Transverse colon (tissue), 3 donors: ENCODE measurements around the gene F13A1.

Experiments
- EP300 ChIP-seq: sonication (generic); formaldehyde crosslinking; IDR thresholded peaks from one replicate; pipeline ENCODE4 v1.6.1; 2017; ENCODE audit warnings: antibody characterized with exemption, low read depth
- POLR2A ChIP-seq: fragments of 450-650 bp; IDR thresholded peaks from one replicate; pipeline ENCODE4 v1.6.1; 2016; ENCODE audit warnings: antibody characterized with exemption, mild to moderate bottlenecking, moderate library complexity
- TF ChIP-seq, protein P1 (sequence below), 5 experiments: fragments of 200-600 bp in 3 of 5; fragments of 450-650 bp in 2 of 5; sonication (generic) in 3 of 5; IDR thresholded peaks; 1 replicate in 2 of 5; 2 replicates in 3 of 5; pipeline ENCODE4 v1.5.1; 2016 to 2017; ENCODE audit warnings: antibody characterized with exemption in 5 of 5, inconsistent platforms in 3 of 5, mild to moderate bottlenecking in 2 of 5, moderate library complexity in 1 of 5

GRCh38 chr6:6365242-6365641, 44.8 kb upstream of the F13A1 start:
- TF ChIP-seq, protein P1, sequence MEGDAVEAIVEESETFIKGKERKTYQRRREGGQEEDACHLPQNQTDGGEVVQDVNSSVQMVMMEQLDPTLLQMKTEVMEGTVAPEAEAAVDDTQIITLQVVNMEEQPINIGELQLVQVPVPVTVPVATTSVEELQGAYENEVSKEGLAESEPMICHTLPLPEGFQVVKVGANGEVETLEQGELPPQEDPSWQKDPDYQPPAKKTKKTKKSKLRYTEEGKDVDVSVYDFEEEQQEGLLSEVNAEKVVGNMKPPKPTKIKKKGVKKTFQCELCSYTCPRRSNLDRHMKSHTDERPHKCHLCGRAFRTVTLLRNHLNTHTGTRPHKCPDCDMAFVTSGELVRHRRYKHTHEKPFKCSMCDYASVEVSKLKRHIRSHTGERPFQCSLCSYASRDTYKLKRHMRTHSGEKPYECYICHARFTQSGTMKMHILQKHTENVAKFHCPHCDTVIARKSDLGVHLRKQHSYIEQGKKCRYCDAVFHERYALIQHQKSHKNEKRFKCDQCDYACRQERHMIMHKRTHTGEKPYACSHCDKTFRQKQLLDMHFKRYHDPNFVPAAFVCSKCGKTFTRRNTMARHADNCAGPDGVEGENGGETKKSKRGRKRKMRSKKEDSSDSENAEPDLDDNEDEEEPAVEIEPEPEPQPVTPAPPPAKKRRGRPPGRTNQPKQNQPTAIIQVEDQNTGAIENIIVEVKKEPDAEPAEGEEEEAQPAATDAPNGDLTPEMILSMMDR (IDR thresholded peaks at IDR 0.05): no peak
- no peak for TF ChIP-seq POLR2A
- no peak for TF ChIP-seq EP300
